ENCODE measurements around the gene CLECL1.

GRCh38 chr12:9685915-9686314, 47.0 kb downstream of the CLECL1 start:
- TF ChIP-seq POLR2A (IDR thresholded peaks at IDR 0.05; ENCODE audit: low read length): no peak
- no peak for TF ChIP-seq GATA1 (IDR thresholded peaks at IDR 0.05; ENCODE audit: low read depth, low read length)
